GM18858 (cell line): ENCODE measurements around the gene RTN4RL1.
"Not testable (repeated sequence)": the region's sequence is repeated elsewhere in the genome, so short reads cannot be mapped to it uniquely, and the experiment has no call there.

Experiments
- ATAC-seq: cut with Tn5 transposase; IDR thresholded peaks from one replicate; pipeline ENCODE4 v1.9.1; 2021; ENCODE audit not compliant: unreplicated experiment

RTN4RL1 gene

GRCh38 chr17:1898332-1898731, 126.8 kb downstream of the RTN4RL1 start:
- ATAC-seq = no peak

- no peak for ATAC-seq
Observed at GRCh38 chr17:1897105-1897656, 128.0 kb downstream of the RTN4RL1 start.

- no peak for ATAC-seq
Observed at GRCh38 chr17:1896243-1897104, 128.7 kb downstream of the RTN4RL1 start.

GRCh38 chr17:1895479-1895878, 129.7 kb downstream of the RTN4RL1 start:
- ATAC-seq = not testable (repeated sequence)

GRCh38 chr17:1894753-1895339, 130.3 kb downstream of the RTN4RL1 start:
- ATAC-seq = no peak

GRCh38 chr17:1890758-1891450, 134.2 kb downstream of the RTN4RL1 start:
- ATAC-seq = no peak

- no peak for ATAC-seq
Observed at GRCh38 chr17:1888741-1889140, 136.4 kb downstream of the RTN4RL1 start.
